ENCODE data around the gene PON3.

DNA sequence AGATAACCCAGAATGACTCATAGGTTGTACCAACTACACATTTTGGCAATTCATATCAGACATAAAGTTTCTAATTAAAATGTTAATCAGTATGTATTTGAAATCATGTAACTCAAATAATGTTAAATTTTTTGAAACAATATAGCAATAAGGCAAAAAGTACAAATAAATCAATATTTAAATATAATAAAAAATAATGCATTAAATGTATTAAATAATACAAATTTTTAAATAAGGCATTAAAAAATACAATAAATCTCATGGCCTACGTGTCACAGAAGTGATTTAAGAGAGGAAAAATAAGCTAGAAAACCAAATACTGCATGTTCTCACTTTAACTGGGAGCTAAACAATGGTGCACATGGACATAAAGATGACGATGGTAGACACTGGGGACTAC lies 29.5 kb upstream of the PON3 start:
- TF ChIP-seq, protein P1, sequence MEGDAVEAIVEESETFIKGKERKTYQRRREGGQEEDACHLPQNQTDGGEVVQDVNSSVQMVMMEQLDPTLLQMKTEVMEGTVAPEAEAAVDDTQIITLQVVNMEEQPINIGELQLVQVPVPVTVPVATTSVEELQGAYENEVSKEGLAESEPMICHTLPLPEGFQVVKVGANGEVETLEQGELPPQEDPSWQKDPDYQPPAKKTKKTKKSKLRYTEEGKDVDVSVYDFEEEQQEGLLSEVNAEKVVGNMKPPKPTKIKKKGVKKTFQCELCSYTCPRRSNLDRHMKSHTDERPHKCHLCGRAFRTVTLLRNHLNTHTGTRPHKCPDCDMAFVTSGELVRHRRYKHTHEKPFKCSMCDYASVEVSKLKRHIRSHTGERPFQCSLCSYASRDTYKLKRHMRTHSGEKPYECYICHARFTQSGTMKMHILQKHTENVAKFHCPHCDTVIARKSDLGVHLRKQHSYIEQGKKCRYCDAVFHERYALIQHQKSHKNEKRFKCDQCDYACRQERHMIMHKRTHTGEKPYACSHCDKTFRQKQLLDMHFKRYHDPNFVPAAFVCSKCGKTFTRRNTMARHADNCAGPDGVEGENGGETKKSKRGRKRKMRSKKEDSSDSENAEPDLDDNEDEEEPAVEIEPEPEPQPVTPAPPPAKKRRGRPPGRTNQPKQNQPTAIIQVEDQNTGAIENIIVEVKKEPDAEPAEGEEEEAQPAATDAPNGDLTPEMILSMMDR (optimal IDR thresholded peaks at IDR 0.05 in 1 of 3, IDR thresholded peaks at IDR 0.05 in 1 of 3, conservative IDR thresholded peaks at IDR 0.05 in 1 of 3; ENCODE audit: extremely low read depth in 1 of 3, insufficient read depth in 2 of 3, low read length in 3 of 3), result no peak
- TF ChIP-seq EZH2 (IDR thresholded peaks at IDR 0.05; ENCODE audit: low read length), result no peak
